HL-60/S4 treated with retinoic acid at 250 ng/mL for 4 days and 3 days (cell line): Measurements from ENCODE around the gene ATAD5.
"Not testable (repeated sequence)": the region's sequence is repeated elsewhere in the genome, so short reads cannot be mapped to it uniquely, and the experiment has no call there.

Experiments
- in situ Hi-C: fragments of 300-500 bp; cut with MboI; formaldehyde crosslinking; loops from 2 replicates; pipeline ENCODE4 v1.7.0; 2022; ENCODE audit warnings: low sequenced_read_pairs

Gene ATAD5

GRCh38 chr17:30831663-30832437 lies at the start of gene ATAD5:
Gene ATAD5 (plus strand): TSS chr17:30831966. CDS start chr17:30832348, 382 bp downstream.
- in situ Hi-C loops: no loop called here

- in situ Hi-C loops: no loop called here
These were observed 49.6 kb upstream of the ATAD5 start for GRCh38 chr17:30782206-30782605.

- in situ Hi-C loops: no loop called here
These were observed 42.8 kb upstream of the ATAD5 start for GRCh38 chr17:30788918-30789317.

GRCh38 chr17:30790279-30790678 lies 41.5 kb upstream of the ATAD5 start:
- in situ Hi-C loops: no loop called here

- in situ Hi-C loops: no loop called here
These were observed 38.3 kb upstream of the ATAD5 start for GRCh38 chr17:30793282-30793977.

- in situ Hi-C loops: no loop called here
These were observed 37.4 kb upstream of the ATAD5 start for GRCh38 chr17:30794372-30794771.

GRCh38 chr17:30796016-30796415 lies 35.8 kb upstream of the ATAD5 start:
- in situ Hi-C loops: no loop called here

- in situ Hi-C loops: no loop called here
These were observed 30.1 kb upstream of the ATAD5 start for GRCh38 chr17:30801671-30802070.

GRCh38 chr17:30805944-30806456 lies 25.8 kb upstream of the ATAD5 start:
- in situ Hi-C loops: no loop called here

GRCh38 chr17:30807896-30808295 lies 23.9 kb upstream of the ATAD5 start:
- in situ Hi-C loops: no loop called here

GRCh38 chr17:30808785-30809286 lies 22.9 kb upstream of the ATAD5 start:
- in situ Hi-C loops: no loop called here

GRCh38 chr17:30809867-30810266 lies 21.9 kb upstream of the ATAD5 start:
- in situ Hi-C loops: no loop called here

- in situ Hi-C loops: no loop called here
These were observed 19.3 kb upstream of the ATAD5 start for GRCh38 chr17:30812218-30813177.

GRCh38 chr17:30814236-30814635 lies 17.5 kb upstream of the ATAD5 start:
- in situ Hi-C loops: not testable (repeated sequence)

- in situ Hi-C loops: not testable (repeated sequence)
These were observed 16.9 kb upstream of the ATAD5 start for GRCh38 chr17:30814860-30815259.

- in situ Hi-C loops: no loop called here
These were observed 15.6 kb upstream of the ATAD5 start for GRCh38 chr17:30816165-30816564.

- in situ Hi-C loops: no loop called here
These were observed 11.6 kb upstream of the ATAD5 start for GRCh38 chr17:30819971-30820705.

GRCh38 chr17:30821871-30822723 lies 9.7 kb upstream of the ATAD5 start:
- in situ Hi-C loops: no loop called here

GRCh38 chr17:30822919-30823318 lies 8.8 kb upstream of the ATAD5 start:
- in situ Hi-C loops: not testable (repeated sequence)
